Measurements from ENCODE around the gene ZNF302.
"Not testable (repeated sequence)": the region's sequence is repeated elsewhere in the genome, so short reads cannot be mapped to it uniquely, and the experiment has no call there.

ZNF302 gene

DNA sequence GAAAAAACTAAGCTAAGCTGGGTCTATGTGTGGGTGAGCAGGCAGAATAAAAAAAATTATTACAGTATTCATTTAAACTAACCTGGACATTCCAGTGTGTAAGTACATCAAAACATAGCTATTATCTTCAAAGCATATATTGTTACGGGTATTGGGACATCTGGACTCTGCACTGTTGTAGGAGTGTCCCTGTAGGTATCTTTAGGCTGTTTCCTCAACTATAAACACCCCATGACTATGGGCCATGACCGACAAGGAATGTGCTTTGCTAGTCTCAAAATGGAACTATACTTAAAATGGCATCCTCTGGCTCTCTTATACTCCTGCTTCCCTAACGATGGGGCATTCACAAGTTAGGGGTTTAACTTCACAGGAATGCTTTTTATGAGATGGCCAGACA, 3.9 kb upstream of the ZNF302 start:
- DNase-seq: no peak

DNA sequence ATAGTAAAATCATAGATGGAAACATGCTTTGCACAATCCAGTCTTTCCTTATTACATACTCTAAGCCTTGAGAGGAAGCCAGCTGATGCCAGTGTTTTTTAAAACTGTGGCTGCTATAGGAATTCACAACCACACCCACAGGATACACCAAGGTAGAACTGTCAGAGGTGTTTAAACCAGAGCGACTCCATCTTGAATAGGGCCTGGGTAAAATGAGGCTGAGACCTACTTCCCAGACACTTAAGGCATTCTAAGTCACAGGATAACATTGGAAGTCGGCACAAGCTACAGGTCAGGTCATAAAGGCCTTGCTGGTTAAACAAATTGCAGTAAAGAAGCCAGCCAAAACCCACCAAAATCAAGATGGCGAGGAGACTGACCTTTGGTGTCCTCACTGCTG, 2.2 kb upstream of the ZNF302 start:
- DNase-seq: no peak

DNA sequence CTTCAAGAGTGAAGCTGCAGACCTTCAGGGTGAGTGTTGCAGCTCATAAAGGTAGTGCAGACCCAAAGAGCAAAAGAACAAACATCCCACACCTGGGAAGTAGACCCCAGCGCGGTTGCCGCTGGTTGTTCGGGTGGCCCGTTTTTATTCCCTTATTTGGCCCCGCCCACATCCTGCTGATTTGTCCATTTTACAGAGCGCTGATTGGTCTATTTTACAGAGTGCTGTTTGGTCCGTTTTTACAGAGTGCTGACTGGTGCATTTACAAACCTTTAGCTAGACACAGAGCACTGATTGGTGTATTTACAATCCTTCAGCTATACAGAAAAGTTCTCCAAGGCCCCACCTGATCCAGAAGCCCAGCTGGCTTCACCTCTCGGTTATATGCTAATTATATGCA, 1.6 kb upstream of the ZNF302 start:
- DNase-seq: no peak

DNA sequence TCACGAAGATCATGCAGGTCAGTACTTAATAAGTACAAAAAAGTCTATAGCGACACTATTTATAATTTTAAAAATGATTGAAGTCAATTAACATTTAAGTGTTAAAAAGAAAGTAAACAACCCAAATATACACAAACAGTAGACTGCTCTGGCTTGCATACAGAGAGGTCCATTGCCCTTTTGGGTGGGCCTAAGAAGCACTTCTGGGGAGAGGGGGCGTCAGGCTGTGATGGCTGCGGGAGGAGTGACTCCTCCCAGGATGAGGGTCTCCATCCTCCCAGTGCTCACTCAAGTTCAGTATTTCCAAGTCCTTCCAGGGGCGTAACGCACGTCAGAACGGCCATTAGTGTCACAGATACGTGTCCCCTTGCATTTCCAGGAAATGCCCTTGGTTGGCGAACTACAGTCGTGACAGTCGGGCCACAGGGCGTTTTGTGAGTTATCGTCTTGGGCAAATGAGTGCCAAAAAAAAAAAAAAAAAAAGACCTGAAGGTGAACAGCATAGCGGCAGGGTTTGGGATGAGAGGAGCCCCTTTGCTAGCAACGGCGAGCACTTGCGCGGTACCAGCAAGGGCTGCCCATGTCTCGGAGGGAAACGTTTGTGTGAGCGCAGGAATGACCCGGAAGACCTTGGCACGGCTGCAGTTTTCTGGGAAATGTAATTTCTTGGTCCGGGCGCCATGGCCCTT, 637 bp upstream of the ZNF302 start, which contains the start of gene SCGB2B2:
SCGB2B2 (minus strand) TSS at position 463 of the 689 bp plus-strand sequence. CDS start 82,596 bp downstream, outside the sequence.
- peak; percentile 67 for DNase-seq

DNA sequence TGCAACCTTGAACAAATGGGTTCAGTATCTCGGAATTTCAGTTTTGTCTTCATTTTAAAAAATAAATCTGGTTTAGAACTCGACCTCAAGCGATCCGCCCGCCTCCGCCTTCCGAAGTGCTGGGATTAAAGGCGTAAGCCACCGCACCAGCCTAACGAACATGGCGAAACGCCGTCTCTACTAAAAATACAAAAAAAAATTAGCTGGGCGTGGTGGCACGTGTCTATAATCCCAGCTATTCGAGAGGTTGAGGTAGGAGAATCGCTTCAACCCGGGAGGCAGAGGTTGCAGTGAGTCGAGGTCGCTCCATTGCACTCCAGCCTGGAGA, 571 bp downstream of the ZNF302 start:
- no peak for DNase-seq

DNA sequence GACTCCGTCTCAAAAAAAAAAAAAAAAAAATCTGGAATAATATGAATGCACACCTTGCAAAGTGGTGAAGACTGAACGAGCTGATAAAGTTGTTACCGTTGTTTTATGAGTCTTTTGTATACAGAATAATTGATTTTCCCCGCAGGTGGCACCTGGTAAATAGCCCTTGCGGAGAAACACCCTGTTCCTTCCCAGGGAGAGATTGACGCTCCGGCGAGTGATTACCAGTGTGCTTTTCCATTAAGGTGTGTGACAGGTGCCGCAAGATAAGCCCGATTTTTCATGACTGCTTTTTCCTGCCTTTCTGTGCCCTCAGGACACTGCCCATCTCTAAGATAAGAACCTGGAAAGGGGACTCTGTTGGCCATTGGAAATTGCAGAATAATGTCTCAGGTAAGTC, 943 bp downstream of the ZNF302 start:
- DNase-seq: no peak

DNA sequence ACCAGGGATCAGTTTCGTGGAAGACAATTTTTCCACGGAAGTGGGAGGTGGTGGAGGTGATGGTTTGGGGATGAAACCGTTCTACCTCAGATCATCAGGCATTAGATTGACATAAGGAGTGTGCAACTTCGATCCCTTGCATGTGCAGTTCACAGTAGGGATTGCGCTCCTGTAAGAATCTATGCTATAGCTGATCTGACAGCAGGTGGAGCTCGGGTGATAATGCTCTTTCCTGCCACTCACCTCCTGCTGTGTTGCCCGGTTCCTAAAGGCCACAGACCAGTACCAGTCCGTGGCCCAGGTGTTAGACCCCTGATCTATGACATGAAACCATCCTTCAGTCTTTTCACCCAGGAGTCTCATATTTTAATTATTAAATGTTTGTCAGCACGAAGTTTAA, 4.0 kb downstream of the ZNF302 start:
- DNase-seq: no peak

DNA sequence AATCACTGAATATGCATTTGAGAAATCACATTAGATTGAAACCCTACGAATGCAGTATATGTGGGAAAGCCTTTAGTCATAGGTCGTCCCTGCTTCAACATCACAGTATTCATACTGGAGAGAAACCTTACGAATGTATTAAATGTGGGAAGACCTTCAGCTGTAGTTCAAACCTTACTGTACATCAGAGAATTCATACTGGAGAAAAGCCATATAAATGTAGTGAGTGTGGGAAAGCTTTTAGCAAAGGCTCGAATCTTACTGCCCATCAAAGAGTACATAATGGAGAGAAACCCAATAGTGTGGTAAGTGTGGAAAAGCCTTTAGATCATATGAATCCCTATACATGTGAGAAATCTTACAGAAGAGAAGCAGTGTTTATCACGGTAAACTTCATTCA, 7.8 kb downstream of the ZNF302 start:
- DNase-seq: not testable (repeated sequence)

DNA sequence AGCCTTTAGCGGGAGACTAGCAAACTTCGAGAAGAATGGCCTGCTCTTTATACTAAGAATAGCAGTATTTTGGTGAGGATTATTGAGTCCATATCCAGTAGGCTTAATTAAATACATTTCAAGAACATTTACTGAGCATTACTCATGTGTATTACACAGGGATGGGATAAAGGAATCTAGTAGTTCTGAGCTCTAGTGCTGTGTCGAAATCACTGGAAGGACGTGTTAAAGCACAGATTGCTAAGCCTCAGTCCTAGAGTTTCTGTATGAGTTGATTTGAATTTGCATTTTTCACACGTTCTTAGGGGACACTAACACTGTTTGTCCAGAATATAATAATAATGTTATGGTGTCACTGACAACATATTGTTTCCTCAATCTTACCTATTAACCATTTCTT, 9.0 kb downstream of the ZNF302 start:
- no peak for DNase-seq

DNA sequence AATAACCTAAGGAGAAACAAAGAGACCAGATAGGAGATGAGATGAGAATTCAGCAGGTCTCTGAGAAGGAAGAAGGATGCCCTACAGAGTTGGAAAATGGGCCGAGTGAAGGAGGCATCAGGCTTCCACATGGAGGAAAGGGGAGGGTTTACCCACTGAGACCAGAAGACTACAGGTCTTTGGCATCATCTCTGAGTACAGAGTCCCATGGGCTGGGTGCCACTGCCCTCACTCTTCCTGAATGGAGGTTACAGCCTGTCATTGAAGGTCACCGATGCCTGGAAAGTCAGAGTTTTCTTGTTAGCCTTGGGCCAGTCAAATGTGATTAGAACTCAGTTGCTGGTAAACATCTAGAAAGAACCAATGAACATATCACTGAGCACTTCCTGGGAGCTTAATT, 9.9 kb downstream of the ZNF302 start:
- no peak for DNase-seq

DNA sequence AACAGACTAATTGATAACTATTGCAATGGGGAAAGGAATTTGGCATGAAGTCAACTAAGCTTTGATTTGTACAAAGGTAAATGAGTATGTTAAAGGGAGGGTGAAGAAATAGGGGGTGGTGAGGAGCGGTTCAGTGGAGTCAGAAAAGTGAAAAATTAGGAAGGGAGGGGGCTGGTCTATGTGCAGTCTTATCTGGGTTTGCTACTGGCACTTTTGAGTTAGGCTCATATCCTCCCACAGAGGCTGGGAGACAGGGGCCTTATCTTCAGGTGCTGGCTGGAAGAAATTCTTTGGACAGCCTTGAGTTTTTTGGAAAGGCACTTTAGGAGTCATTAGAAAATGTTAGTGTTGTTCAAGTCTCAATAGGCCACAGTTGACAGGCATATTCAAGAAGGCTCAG, 11.1 kb downstream of the ZNF302 start:
- no peak for DNase-seq

DNA sequence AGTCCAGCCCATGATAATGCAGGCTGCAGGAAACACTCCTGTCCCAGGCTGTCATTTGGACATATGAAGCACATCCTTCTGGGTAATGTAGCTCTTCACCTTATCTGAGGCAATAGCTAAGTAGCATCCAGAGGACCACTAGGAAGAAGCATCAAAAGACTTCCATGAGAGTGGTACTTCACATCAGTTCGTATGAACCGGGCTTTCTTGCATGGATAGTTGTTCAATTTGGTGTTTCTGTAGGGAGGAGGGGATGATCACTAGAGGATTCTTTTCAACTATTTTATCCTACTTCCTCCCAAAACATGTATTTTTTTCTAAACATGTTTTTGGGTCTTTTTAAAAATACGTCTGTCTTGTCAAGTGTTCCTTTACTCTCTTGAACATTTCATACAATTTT, 12.9 kb downstream of the ZNF302 start:
- DNase-seq: no peak

DNA sequence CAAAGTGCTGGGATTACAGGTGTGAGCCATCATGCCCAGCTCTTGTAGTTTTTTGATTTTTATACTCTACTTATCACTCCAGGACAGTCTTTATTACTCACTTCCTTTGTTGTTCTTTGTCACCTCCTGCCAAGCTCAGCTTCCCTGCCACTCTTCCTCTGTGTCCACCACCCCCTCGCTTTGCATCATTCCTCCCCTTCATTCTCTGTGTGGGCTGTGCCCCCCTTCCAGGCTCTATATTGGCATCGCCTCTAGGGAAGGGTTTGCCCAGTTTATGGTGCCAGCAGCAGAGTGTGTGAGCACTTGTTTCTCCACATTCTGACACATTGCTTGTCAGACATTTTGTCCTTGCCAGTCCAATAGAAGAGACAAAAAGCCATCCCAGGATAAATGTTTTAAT, 15.1 kb downstream of the ZNF302 start:
- DNase-seq: no peak

DNA sequence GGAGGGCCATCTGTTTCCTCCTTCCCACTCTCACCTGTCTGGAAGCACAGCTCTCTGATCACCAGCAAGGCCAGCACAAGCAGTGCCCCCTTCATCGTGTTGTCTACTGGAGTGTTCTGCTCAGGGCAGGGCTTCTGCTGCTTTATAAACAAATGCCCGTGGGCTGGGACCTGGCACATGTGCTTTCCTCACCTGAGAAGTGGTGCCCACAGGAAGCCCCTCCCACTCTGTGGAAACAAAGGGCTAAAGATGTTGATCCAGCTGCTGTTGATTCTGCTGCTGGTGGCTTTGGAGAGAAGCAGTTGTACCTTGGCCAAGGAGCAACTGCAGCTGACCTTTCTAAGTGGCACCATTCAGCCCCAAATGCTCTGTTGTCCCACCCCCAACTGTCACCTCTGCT, 30.2 kb downstream of the ZNF302 start:
- no peak for DNase-seq

DNA sequence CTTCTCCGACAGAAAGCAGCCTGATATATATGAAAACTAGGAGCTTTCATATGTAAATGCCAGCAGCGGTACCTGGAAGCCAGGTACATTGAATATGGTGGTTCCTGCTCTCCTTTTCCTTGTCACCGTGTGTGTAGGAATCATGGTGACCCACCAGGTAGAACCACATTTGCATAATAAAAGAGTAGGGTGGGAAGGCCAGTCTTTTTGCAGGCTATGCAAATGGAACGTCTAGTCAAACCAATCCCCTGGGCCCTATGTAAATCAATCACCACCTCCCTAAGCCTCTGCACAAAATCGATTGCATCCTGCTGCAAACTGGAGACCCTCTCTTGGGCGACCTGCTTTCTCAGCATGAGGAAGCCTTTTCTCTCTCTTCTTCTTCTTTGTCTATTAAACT, 34.4 kb downstream of the ZNF302 start:
- DNase-seq: no peak

DNA sequence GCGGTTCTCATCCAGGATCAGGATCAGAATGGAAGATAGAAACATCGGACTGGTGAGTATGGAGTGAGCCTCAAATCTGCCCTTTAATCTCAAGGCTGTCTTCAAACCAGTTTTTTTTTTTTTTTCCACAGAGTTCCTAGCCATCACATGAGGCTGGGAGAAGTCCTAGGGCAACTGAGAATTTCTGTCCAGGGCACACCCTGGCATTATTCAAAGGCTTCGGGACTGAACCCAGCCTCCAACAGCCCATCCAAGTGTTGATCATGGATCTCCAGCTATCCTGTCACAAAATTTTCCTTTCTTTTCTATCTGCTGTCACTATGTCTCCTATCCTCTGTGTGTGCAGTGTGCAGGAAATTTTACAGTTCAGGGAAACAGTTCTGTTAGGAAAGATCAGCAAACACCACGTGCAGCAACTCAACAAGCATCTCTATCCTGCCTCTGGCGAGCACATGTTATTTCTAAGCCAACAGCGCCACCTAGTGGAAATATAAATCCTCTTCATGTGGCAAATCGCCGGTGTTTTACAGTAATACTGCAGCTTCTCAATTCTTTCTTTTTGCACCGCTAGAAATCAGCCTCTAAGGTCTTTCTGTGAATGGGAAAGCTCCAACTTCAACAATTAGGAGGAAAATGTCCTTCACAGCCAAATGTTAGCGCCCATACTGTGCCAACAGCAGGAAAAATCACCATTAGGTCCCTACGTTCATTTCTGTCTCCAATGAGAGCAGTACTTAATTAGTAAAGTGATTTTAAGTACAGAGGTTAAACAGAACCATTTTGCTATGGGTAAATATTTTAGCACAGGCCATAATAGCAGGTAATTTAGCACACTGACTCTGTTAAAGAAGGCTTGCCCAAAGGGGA, 35.1 kb downstream of the ZNF302 start:
- DNase-seq: peak; percentile 24

DNA sequence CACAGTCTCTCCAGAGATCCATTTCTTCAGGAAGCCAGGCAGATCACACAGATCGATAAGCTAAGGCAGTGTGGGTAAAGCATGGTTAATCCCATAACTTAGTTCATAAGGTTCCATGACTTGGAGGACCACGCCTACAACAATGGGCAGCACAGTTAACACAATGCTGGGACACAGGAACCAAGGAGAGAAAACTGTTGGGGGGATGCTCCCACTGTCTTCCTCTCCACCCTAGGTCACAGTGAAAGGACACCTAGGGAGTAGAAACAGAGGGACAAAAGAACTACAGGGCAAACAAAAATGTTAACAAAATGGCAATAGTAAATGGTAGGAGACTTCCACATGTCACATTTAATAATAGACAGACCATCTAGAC, 35.8 kb downstream of the ZNF302 start:
- DNase-seq: no peak

DNA sequence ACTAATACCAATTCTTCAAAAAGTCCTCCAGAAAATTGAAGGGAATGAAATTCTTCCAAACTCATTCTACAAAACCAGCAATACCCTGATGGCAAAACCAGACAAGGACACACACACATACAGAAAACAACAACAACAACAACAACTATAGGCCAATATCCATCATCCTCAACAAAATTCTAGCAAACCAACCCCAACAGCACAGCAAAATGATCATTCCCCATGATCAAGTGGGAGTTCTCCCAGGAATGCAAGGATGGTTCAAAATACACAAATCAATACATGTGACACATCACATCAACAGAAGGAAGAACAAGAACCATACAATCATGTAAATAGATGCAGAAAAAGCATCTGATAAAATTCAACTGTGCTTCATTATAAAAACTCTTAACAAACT, 37.9 kb downstream of the ZNF302 start:
- DNase-seq: no peak

DNA sequence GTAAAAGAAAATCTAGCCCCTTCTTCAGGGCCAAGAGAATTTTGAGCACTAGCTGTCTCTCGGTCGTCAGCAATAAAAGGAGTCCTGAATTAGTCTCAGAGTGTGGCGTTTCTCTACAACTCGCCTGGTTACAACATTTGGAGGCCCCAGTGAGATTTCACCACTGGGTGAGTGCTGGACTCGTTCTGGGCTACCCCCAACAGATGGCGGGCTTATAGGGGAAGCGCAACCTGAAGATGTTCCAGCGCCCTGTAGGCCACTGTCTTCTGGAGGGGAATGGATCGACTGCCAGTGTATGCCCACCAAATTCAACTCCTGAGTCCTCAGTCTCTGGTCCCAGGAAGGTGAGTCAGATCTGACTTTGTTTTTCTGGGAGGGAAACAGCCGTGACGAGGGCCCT, 44.9 kb downstream of the ZNF302 start:
- no peak for DNase-seq

DNA sequence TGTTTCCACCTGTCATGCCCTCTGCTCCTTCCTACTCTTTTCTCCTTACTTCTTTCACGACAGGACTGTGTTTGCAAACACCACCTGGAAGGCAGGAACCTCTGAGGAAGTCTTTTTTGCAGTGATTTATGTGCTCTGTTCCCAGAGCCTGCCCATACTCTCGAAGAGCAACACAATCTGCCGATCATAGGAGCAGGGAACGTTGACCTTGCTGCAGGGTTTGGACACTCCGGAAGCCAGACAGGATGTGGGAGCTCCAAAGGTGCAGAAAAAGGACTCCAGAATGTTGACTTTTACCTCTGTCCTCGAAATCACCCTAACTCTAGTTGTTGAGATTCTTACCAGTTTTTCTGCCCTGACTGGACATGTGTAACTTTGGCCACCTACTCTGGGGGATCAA, 47.9 kb downstream of the ZNF302 start:
- DNase-seq: no peak

DNA sequence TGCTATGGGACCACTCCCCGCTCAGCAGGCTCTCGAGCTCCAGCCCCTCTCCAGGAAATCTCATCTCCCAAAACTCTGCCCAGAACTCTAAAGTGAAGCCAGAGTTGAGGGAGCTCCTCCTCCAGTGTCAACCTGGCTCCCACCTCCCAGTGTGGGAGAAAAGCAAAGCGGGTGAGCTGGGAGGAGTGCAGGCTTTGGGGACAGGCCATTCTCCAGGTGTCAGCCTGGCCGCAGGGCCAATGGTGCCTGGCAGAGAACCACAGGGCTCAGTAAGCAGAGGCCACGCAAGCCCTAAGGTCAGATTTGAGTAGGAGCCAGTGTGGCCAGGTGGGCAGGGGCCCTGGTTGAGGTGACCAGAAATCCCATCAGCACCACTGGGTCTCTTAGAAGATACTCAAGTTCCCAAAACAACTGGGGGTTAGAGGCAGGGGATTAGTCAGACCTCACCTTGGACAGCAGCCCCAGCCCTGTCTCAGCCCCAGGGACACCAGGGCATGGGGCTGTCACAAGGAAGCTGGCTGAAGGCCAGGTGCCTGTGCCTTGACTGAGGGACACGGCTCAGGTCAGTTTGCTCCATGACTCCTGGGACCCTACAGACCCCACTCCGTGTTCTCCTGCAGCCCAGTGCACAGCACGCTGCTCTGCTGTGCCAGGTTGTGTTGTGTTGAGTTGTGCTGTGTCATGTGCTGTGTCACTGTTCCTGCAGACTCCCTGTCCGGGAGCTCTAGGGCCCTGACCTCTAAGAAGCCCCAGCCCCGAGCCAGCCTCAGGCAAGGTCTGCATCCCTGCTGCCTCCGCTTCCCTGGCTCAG, 53.7 kb downstream of the ZNF302 start:
- DNase-seq: no peak

DNA sequence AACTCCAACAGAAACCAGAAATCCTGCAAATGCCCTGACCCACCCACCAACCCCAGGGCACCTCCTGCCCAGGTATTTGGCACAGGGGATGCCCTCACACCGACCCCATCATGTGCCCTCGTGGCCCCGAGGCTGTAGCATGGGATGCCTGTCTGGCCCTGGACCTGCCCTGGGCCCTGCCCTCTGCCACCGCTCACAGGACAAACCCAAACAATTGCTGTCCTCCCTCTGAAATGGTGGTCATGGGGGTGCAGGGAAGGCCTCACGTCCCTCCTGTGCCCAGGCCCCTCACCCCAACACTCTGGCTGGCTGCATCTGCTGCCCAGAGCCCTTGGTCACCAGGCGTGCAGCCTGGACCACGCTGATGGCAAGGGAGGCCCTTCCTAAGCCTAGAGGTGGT, 54.5 kb downstream of the ZNF302 start:
- no peak for DNase-seq

DNA sequence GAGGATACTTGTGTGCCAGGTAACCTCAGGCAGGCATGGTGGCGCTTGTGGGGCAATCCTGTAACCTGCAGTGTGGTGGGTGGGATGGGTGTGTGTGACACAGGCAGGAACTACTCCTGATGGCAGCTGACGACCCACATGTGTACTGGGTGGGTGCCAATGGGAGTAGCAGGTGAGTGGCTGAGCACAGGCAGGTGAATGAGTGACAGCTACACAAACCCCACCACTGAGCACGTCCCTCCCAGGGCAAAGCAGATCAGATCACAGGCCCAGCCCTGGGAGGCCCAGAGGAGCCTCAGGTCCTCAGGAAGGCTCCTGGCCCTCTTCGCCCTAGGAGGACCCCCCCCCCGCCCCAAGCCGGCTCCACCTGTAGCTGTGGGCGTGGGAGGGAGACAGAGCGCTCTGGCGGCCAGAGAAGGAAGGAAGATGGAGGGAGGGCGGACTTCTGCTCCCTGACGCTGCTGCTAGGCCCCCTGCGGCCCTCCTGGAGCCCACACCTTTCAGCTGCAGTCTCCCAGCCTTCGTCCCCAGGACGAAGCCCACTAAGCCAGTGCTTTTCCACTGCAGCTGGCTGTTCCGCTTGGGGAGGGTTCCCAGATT, 55.2 kb downstream of the ZNF302 start:
- no peak for DNase-seq
